Placental pericyte (primary cell): ENCODE results near the gene RAPGEF2. TPM values are rescaled to one million over a fixed set of nuclear protein-coding genes. Genes with fewer than 3 reads are reported as not detected.

Source experiments
- small RNA-seq: library from RNA; depleted of rRNA; stranded (forward); fragments of <200 nt; gene quantifications from one replicate; pipeline ENCODE3, GENCODE V24; 2012; ENCODE audit warnings: low replicate concordance
- total RNA-seq: library from RNA; depleted of rRNA; stranded (reverse); fragments of >200 nt; gene quantifications from 2 replicates; pipeline ENCODE4 v1.2.3, GENCODE V29; 2012

Gene RAPGEF2, protein sequence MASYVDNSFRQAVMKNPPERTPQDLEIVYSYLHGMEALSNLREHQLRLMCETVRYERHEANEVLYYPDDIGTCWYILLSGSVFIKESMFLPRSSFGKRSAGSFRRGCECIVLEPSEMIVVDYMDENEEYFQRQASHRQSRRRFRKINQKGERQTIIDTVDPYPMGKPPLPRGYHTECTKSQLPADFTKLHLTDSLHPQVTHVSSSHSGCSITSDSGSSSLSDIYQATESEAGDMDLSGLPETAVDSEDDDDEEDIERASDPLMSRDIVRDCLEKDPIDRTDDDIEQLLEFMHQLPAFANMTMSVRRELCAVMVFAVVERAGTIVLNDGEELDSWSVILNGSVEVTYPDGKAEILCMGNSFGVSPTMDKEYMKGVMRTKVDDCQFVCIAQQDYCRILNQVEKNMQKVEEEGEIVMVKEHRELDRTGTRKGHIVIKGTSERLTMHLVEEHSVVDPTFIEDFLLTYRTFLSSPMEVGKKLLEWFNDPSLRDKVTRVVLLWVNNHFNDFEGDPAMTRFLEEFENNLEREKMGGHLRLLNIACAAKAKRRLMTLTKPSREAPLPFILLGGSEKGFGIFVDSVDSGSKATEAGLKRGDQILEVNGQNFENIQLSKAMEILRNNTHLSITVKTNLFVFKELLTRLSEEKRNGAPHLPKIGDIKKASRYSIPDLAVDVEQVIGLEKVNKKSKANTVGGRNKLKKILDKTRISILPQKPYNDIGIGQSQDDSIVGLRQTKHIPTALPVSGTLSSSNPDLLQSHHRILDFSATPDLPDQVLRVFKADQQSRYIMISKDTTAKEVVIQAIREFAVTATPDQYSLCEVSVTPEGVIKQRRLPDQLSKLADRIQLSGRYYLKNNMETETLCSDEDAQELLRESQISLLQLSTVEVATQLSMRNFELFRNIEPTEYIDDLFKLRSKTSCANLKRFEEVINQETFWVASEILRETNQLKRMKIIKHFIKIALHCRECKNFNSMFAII (N-terminal part only)
- total RNA-seq: 68.4 and 84.9 TPM in 2 replicates

DNA sequence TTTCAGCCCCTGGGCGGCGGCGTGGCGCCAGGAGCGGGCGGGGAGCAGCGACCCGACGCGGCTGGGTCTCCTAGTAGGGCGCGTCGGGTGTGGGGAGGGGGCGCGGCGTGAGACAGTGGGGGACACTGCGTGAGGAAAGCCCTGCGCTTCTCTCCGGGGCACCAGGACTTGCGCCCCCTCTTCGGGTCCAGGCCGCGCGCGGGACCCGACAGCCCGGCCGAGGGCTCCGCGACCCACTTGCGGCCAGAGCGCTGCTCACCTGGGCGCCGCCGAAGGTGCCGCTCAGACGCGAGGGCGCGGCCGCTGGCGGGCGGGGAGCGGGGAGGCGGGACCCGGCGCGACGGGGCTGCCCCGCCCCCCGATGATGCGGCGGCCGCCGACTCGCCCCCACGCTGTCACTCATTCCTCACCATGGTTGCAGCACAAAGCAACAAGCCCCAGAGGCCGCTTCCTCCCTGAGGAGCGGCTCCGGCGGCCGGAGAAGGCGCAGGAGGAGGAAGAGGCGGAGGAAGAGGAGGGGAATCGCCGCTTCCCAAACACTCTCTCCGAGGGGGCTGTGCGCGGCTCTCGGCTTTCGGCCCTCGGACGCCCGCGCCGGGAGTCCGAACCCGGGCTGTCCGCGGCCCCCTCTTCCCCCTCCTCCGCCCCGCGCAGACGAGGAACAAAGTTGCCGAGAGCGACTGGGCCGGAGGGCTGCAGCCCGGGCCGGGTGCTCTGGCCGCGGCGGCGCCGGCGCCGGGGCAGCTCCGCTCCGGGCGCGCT, at the start of gene RAPGEF2:
Gene RAPGEF2, plus strand, starts transcription at position 458 of the 762 bp plus-strand sequence. CDS start 1,084 bp downstream, outside the sequence.

Small RNA genes within 50 kb of the gene (small RNA-seq; reads per million reads assigned to genes)
- not detected for gene AC074344.1
- gene MIR3688-1: not detected
- not detected for gene RF00019
